HG03064 (cell line): ENCODE data around the gene UPK3A.
"Not testable (repeated sequence)": the region's sequence is repeated elsewhere in the genome, so short reads cannot be mapped to it uniquely, and the experiment has no call there.

ENCODE experiments used
- ATAC-seq: cut with Tn5 transposase; IDR thresholded peaks from one replicate; pipeline ENCODE4 v1.9.1; 2021; ENCODE audit warnings: low read depth; ENCODE audit not compliant: unreplicated experiment

Gene UPK3A

GRCh38 chr22:45324311-45324711, 39.6 kb downstream of the UPK3A start:
- ATAC-seq: no peak

- ATAC-seq: not testable (repeated sequence)
These were observed 43.5 kb downstream of the UPK3A start for GRCh38 chr22:45328261-45328660.

GRCh38 chr22:45328822-45329529, 44.2 kb downstream of the UPK3A start:
- no peak for ATAC-seq

- ATAC-seq: no peak
These were observed 44.8 kb downstream of the UPK3A start for GRCh38 chr22:45329530-45329936.

GRCh38 chr22:45330548-45330947, 45.8 kb downstream of the UPK3A start:
- ATAC-seq: no peak

- no peak for ATAC-seq
These were observed 46.7 kb downstream of the UPK3A start for GRCh38 chr22:45331486-45331885.

- no peak for ATAC-seq
These were observed 47.3 kb downstream of the UPK3A start for GRCh38 chr22:45332001-45332400.

GRCh38 chr22:45334068-45334467, 49.3 kb downstream of the UPK3A start:
- ATAC-seq: no peak

- no peak for ATAC-seq
These were observed 49.8 kb downstream of the UPK3A start for GRCh38 chr22:45334528-45334927.

- ATAC-seq: no peak
These were observed 50.5 kb downstream of the UPK3A start for GRCh38 chr22:45335021-45335818.

- no peak for ATAC-seq
These were observed 51.2 kb downstream of the UPK3A start for GRCh38 chr22:45335854-45336522.

- ATAC-seq: no peak
These were observed 52.3 kb downstream of the UPK3A start for GRCh38 chr22:45336971-45337431.

- ATAC-seq: no peak
These were observed 52.8 kb downstream of the UPK3A start for GRCh38 chr22:45337536-45337935.

GRCh38 chr22:45338795-45339194, 54.0 kb downstream of the UPK3A start:
- no peak for ATAC-seq

- ATAC-seq: no peak
These were observed 55.6 kb downstream of the UPK3A start for GRCh38 chr22:45340323-45340722.

- ATAC-seq: no peak
These were observed 56.7 kb downstream of the UPK3A start for GRCh38 chr22:45341498-45341897.

GRCh38 chr22:45343143-45343542, 58.4 kb downstream of the UPK3A start:
- no peak for ATAC-seq

- ATAC-seq: no peak
These were observed 59.6 kb downstream of the UPK3A start for GRCh38 chr22:45344334-45344733.
